Measurements from ENCODE around the gene HLA-DPB1.

GRCh38 chr6:33088258-33088930 is 12.6 kb downstream of the HLA-DPB1 start:
- TF ChIP-seq CTCF (IDR thresholded peaks at IDR 0.05; ENCODE audit: poor library complexity, severe bottlenecking) = no peak
- TF ChIP-seq REST (IDR thresholded peaks at IDR 0.05; ENCODE audit: borderline replicate concordance) = no peak
- no peak for TF ChIP-seq EZH2 (IDR thresholded peaks at IDR 0.05; ENCODE audit: borderline replicate concordance, insufficient read depth, low read length, poor library complexity, severe bottlenecking)

Data from neural cell (in vitro differentiated cells).